Non-pigmented ciliary epithelial cell (primary cell): ENCODE measurements around the gene DNAH3.
"Not testable (repeated sequence)": the region's sequence is repeated elsewhere in the genome, so short reads cannot be mapped to it uniquely, and the experiment has no call there.

ENCODE experiments used
- DNase-seq: peaks from one replicate; pipeline ENCODE4 v3.0.0-alpha.2; 2010; ENCODE audit warnings: low read depth

Gene DNAH3

GRCh38 chr16:21150375-21151001, at the start of gene DNAH3:
Gene DNAH3 (minus strand): TSS chr16:21150846. CDS start chr16:21150319, 527 bp downstream.
- DNase-seq: no peak

- DNase-seq: no peak
Measured at GRCh38 chr16:21199607-21200218, 49.1 kb upstream of the DNAH3 start.

- no peak for DNase-seq
Measured at GRCh38 chr16:21197621-21198020, 47.0 kb upstream of the DNAH3 start.

- no peak for DNase-seq
Measured at GRCh38 chr16:21197112-21197511, 46.5 kb upstream of the DNAH3 start.

GRCh38 chr16:21195330-21195729, 44.7 kb upstream of the DNAH3 start:
- not testable (repeated sequence) for DNase-seq

- DNase-seq: peak; percentile 14
Measured at GRCh38 chr16:21194771-21195301, 44.2 kb upstream of the DNAH3 start.

- DNase-seq: no peak
Measured at GRCh38 chr16:21192991-21193390, 42.3 kb upstream of the DNAH3 start.

GRCh38 chr16:21190599-21190998, 40.0 kb upstream of the DNAH3 start:
- no peak for DNase-seq

- DNase-seq: no peak
Measured at GRCh38 chr16:21190013-21190412, 39.4 kb upstream of the DNAH3 start.

GRCh38 chr16:21189311-21189710, 38.7 kb upstream of the DNAH3 start:
- no peak for DNase-seq

- DNase-seq: no peak
Measured at GRCh38 chr16:21186326-21186691, 35.7 kb upstream of the DNAH3 start.

- no peak for DNase-seq
Measured at GRCh38 chr16:21185659-21186325, 35.1 kb upstream of the DNAH3 start.

- no peak for DNase-seq
Measured at GRCh38 chr16:21184834-21185233, 34.2 kb upstream of the DNAH3 start.

GRCh38 chr16:21183995-21184394, 33.3 kb upstream of the DNAH3 start:
- DNase-seq: no peak

GRCh38 chr16:21179983-21180365, 29.3 kb upstream of the DNAH3 start:
- DNase-seq: no peak

GRCh38 chr16:21179126-21179982, 28.7 kb upstream of the DNAH3 start:
- no peak for DNase-seq

GRCh38 chr16:21175397-21175796, 24.8 kb upstream of the DNAH3 start:
- DNase-seq: no peak

- no peak for DNase-seq
Measured at GRCh38 chr16:21172650-21173049, 22.0 kb upstream of the DNAH3 start.

GRCh38 chr16:21170116-21170515, 19.5 kb upstream of the DNAH3 start:
- DNase-seq: not testable (repeated sequence)

- no peak for DNase-seq
Measured at GRCh38 chr16:21169249-21169981, 18.8 kb upstream of the DNAH3 start.

GRCh38 chr16:21167929-21168602, 17.4 kb upstream of the DNAH3 start:
- no peak for DNase-seq
